Testis (tissue), 2 donors: ENCODE data around the gene ADGRD1.

ENCODE experiments used
- CTCF ChIP-seq, 3 experiments: fragments of 450-650 bp in 2 of 3; fragments of 200-600 bp in 1 of 3; sonication (generic) in 1 of 3; IDR thresholded peaks; one replicate each; pipeline ENCODE4 v1.5.1; 2016 to 2019; ENCODE audit warnings: antibody characterized with exemption in 3 of 3, mild to moderate bottlenecking in 2 of 3, moderate library complexity in 1 of 3
- POLR2A ChIP-seq: fragments of 450-650 bp; IDR thresholded peaks from one replicate; pipeline ENCODE4 v1.6.1; 2017; ENCODE audit warnings: antibody characterized with exemption, mild to moderate bottlenecking, moderate library complexity

- TF ChIP-seq POLR2A, result no peak
- TF ChIP-seq CTCF (IDR thresholded peaks at IDR 0.05), result no peak
Measured at GRCh38 chr12:130973906-130974305, 20.2 kb downstream of the ADGRD1 start.
